ENCODE measurements around the gene PXYLP1. TPM values are rescaled to one million over a fixed set of nuclear protein-coding genes. Genes with fewer than 3 reads are reported as not detected.
A peak's percentile ranks its signal among the peaks of the same experiment; 100 is the strongest.

Gene PXYLP1
- total RNA-seq, 1 donor from 2014 or later: 30.9 TPM

DNA sequence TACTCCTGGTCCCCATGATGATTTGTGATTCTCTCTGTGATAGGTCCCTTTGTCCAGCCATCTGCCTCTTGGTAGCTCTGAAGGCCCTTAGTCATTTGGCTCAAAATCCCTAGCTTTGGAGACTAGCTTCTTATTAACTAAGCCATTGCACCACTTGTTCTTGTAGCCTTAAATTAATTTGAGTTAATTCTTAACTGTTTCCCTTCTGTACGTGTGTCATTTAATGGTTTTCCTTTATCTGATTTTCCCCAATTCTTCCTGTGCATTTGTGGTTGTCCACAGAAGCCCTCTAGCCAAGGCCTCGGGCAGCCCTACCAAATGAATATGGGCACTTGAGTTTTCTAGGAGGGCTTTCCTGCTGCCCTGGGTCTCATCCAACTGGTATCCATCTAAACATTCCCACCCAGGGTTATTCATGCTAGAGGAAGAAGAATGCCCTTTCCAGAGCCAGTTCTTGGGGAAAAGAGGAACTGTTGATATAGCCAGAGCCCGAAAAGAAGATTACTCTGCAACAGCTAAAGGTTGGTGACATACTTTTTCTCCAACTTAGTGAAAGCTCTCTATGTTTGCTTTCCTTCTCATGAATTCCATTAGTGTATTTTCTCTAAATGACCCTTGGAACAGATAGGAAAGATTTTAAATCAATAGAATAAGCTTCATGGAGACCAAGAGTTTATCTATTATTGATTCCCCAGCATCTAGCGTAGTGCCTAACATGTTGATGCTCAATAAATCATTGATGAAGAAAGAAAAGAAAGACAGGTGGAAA, 92.5 kb downstream of the PXYLP1 start:
- H3K27ac Mint-ChIP-seq (ENCODE audit: unreplicated experiment): no peak overlapping the region
- H3K36me3 Mint-ChIP-seq (ENCODE audit: low read depth): peaks cover 2% of the 10 kb centered on the region
- no peak for DNase-seq (ENCODE audit: low read depth, low spot score)
- no peak overlapping the region for H3K4me3 Mint-ChIP-seq
- TF ChIP-seq, protein P1, sequence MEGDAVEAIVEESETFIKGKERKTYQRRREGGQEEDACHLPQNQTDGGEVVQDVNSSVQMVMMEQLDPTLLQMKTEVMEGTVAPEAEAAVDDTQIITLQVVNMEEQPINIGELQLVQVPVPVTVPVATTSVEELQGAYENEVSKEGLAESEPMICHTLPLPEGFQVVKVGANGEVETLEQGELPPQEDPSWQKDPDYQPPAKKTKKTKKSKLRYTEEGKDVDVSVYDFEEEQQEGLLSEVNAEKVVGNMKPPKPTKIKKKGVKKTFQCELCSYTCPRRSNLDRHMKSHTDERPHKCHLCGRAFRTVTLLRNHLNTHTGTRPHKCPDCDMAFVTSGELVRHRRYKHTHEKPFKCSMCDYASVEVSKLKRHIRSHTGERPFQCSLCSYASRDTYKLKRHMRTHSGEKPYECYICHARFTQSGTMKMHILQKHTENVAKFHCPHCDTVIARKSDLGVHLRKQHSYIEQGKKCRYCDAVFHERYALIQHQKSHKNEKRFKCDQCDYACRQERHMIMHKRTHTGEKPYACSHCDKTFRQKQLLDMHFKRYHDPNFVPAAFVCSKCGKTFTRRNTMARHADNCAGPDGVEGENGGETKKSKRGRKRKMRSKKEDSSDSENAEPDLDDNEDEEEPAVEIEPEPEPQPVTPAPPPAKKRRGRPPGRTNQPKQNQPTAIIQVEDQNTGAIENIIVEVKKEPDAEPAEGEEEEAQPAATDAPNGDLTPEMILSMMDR (conservative IDR thresholded peaks at IDR 0.05): no peak
- no peaks in the 10 kb centered on the region for H3K27me3 Mint-ChIP-seq (ENCODE audit: low read depth)
- H3K4me1 Mint-ChIP-seq: peaks cover 13% of the 10 kb centered on the region
- H3K9me3 Mint-ChIP-seq: peaks cover 13% of the 10 kb centered on the region

DNA sequence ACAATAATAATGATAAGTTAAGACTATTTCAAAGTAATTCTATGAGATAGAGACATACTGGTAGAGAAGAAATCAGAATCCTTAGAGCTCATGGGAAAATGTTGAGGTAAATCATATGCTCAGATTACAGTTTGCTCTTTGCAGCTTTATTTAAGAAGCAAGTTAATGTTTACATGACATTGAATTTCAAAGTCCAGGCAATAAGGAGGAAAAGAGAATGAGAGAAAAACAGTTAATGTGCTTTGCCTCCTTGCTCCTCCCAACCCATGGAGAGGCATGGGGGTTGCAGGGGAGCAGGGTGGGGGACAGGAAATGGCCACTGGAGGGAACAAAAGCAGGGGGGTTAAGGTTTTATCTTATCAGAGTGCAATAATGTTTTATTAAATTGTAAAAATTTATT, 94.5 kb downstream of the PXYLP1 start:
- H3K9me3 Mint-ChIP-seq: peaks cover 8% of the 10 kb centered on the region
- DNase-seq (ENCODE audit: low read depth, low spot score): no peak
- no peaks in the 10 kb centered on the region for H3K27me3 Mint-ChIP-seq (ENCODE audit: low read depth)
- H3K36me3 Mint-ChIP-seq (ENCODE audit: low read depth): no peaks in the 10 kb centered on the region
- TF ChIP-seq, protein P1 (conservative IDR thresholded peaks at IDR 0.05): no peak
- H3K27ac Mint-ChIP-seq (ENCODE audit: unreplicated experiment): peak overlapping the region; percentile 65
- peaks cover 21% of the 10 kb centered on the region for H3K4me1 Mint-ChIP-seq
- H3K4me3 Mint-ChIP-seq: no peak overlapping the region

DNA sequence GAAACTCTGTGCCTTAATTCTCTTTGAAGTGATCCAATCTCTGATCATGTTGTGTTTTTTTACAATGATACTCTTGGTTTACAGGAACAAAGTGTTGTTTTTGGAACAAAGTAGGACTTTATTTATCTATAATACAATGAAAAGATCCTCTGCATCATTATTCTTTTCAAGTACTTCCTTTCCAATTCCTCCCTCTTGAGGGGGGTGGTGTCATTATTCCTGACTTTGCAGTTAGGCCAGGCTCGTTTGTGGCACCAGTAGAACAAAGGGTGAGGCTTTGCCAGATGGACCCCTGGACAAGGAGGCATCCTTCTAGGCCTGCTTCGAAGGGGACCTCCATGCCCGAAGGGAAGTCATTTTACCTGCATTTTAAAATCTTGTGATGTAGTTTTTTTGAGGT, 95.0 kb downstream of the PXYLP1 start:
- H3K4me3 Mint-ChIP-seq: no peak overlapping the region
- peaks cover 26% of the 10 kb centered on the region for H3K4me1 Mint-ChIP-seq
- peaks cover 8% of the 10 kb centered on the region for H3K9me3 Mint-ChIP-seq

DNA sequence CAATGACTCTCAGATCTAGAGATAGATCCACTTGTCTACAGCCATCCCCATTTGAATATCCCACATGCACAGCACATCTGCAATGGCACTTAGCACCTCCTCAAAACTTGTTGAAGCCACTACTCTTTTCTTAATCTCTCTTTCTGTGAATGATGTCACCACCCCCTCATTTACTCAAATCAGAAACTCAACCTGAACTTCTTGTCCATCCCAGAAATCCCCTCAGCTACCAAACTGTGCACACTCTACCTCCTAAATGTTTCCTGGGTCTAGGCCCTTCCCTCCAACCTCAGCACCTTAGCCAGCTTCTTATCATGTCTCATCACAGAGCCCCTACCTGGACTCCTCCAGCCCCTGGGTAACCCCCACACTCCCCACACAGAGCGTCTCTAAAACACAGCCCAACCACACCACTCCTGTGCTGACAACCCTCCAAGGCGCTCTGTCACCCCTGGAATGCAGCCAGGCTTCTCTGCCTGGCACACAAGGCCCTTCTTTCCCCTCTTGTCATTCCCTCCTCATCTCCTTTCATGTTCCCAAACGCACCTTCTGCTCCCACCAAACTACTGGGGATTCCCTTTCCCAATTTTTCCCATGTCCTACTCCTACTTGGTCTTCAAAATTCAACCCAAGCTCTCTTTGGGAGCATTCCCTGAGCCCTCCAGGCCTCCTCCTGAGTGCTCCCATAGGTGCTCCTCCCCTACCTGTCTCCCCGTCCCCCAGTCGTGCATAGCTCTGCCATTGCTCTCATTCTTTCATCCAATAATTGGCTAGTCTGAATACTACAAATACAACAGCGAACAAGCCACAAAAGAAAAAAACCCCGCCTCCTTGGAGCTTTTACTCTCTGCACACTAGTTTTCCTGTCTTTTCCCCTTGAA, 96.9 kb downstream of the PXYLP1 start:
- TF ChIP-seq, protein P1 (conservative IDR thresholded peaks at IDR 0.05): no peak
- peaks cover 11% of the 10 kb centered on the region for H3K9me3 Mint-ChIP-seq
- no peak overlapping the region for H3K27ac Mint-ChIP-seq (ENCODE audit: unreplicated experiment)
- H3K4me1 Mint-ChIP-seq: peaks cover 40% of the 10 kb centered on the region
- H3K27me3 Mint-ChIP-seq (ENCODE audit: low read depth): no peaks in the 10 kb centered on the region
- no peak overlapping the region for H3K4me3 Mint-ChIP-seq
- no peak for DNase-seq (ENCODE audit: low read depth, low spot score)
- no peaks in the 10 kb centered on the region for H3K36me3 Mint-ChIP-seq (ENCODE audit: low read depth)

More for the DNA sequence above, 95.0 kb downstream of the PXYLP1 start:
- Mint-ChIP-seq H3K27ac (ENCODE audit: unreplicated experiment) (peak overlapping the region; percentile 29), H3K36me3 (ENCODE audit: low read depth) (no peaks in the 10 kb centered on the region), H3K27me3 (ENCODE audit: low read depth) (no peaks in the 10 kb centered on the region)
- TF ChIP-seq, protein P1 (conservative IDR thresholded peaks at IDR 0.05): no peak
- DNase-seq (ENCODE audit: low read depth, low spot score): no peak

DNA sequence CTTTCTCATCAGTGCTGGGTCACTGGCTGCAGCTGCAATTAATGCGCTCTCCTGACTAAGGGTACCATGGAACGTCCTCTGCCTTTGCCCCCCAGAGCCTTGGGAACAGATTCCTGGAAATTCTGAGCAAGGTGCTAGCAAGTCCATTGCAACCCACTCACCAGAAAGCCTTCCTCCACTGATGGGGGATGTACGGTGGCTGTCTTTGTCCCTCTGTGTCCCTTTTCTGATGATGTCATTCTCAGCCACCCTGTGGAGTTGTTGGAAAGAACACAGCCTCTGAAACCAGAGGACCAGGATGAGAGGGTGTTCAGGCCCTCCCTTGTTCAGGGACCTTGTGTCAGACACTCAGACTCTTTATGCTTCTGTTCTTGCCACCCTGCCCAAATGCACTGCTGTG, 98.6 kb downstream of the PXYLP1 start:
- Mint-ChIP-seq H3K27me3 (ENCODE audit: low read depth) (no peaks in the 10 kb centered on the region), H3K4me3 (no peak overlapping the region), H3K4me1 (peaks cover 40% of the 10 kb centered on the region), H3K27ac (ENCODE audit: unreplicated experiment) (no peak overlapping the region), H3K36me3 (ENCODE audit: low read depth) (no peaks in the 10 kb centered on the region), H3K9me3 (peaks cover 11% of the 10 kb centered on the region)
- no peak for DNase-seq (ENCODE audit: low read depth, low spot score)
- TF ChIP-seq, protein P1 (conservative IDR thresholded peaks at IDR 0.05): no peak

All from neural crest cell (in vitro differentiated cells).